ENCODE data around the gene IFNAR1.
"Not testable (repeated sequence)": the region's sequence is repeated elsewhere in the genome, so short reads cannot be mapped to it uniquely, and the experiment has no call there.

The IFNAR1 gene

GRCh38 chr21:33308586-33309490 lies 15.9 kb upstream of the IFNAR1 start:
- DNase-seq = no peak

GRCh38 chr21:33309778-33310177 lies 15.0 kb upstream of the IFNAR1 start:
- DNase-seq = no peak

GRCh38 chr21:33312121-33312520 lies 12.6 kb upstream of the IFNAR1 start:
- peak in 1 of 3 donors; percentile 35 for DNase-seq

GRCh38 chr21:33313183-33313582 lies 11.6 kb upstream of the IFNAR1 start:
- DNase-seq = no peak

- DNase-seq = peak in 1 of 3 donors; percentile 13
Observed at GRCh38 chr21:33313611-33314010, 11.2 kb upstream of the IFNAR1 start.

- peak in 1 of 3 donors; percentile 18 for DNase-seq
Observed at GRCh38 chr21:33314111-33314510, 10.7 kb upstream of the IFNAR1 start.

- DNase-seq = peak; percentile 37 to 55 (median 49)
Observed at GRCh38 chr21:33315946-33316710, 8.6 kb upstream of the IFNAR1 start.

- peak; percentile 80 to 98 (median 96) for DNase-seq
Observed at GRCh38 chr21:33317145-33317544, 7.6 kb upstream of the IFNAR1 start.

- DNase-seq = peak; percentile 40 to 57 (median 44)
Observed at GRCh38 chr21:33317786-33318486, 6.8 kb upstream of the IFNAR1 start.

GRCh38 chr21:33321005-33321404 lies 3.8 kb upstream of the IFNAR1 start:
- not testable (repeated sequence) for DNase-seq

- not testable (repeated sequence) for DNase-seq
Observed at GRCh38 chr21:33323610-33324009, 1.2 kb upstream of the IFNAR1 start.

GRCh38 chr21:33325222-33326067 lies 675 bp downstream of the IFNAR1 start:
- peak; percentile 95 to 99 (median 97) for DNase-seq

- DNase-seq = no peak
Observed at GRCh38 chr21:33327326-33327725, 2.6 kb downstream of the IFNAR1 start.

GRCh38 chr21:33327792-33328433 lies 3.1 kb downstream of the IFNAR1 start:
- no peak for DNase-seq

- DNase-seq = no peak
Observed at GRCh38 chr21:33330726-33331125, 6.0 kb downstream of the IFNAR1 start.

GRCh38 chr21:33332143-33332542 lies 7.4 kb downstream of the IFNAR1 start:
- DNase-seq = no peak

- no peak for DNase-seq
Observed at GRCh38 chr21:33334191-33334590, 9.4 kb downstream of the IFNAR1 start.

GRCh38 chr21:33334824-33335223 lies 10.1 kb downstream of the IFNAR1 start:
- DNase-seq = no peak

- no peak for DNase-seq
Observed at GRCh38 chr21:33339135-33339534, 14.4 kb downstream of the IFNAR1 start.

GRCh38 chr21:33339918-33340317 lies 15.1 kb downstream of the IFNAR1 start:
- DNase-seq = peak; percentile 38 to 66 (median 47)

- DNase-seq = no peak
Observed at GRCh38 chr21:33345751-33346238, 21.0 kb downstream of the IFNAR1 start.

Data from suppressor macrophage treated with lipopolysaccharide for 1 hour (primary cell).